H1 (cell line): ENCODE data around the gene CDKN2B. TPM values are rescaled to one million over a fixed set of nuclear protein-coding genes. Genes with fewer than 3 reads are reported as not detected.

ENCODE experiments used
- CTCF ChIA-PET: fragments of 300-600 bp; sonication (Branson Sonifier 250); formaldehyde crosslinking; loops from one replicate; lab custom pipeline; 2021; ENCODE audit not compliant: partially characterized antibody; lab: Charles Lee
- POLR2A ChIA-PET: fragments of 300-600 bp; sonication (Branson Sonifier 250); formaldehyde crosslinking; loops from one replicate; lab custom pipeline; 2021; ENCODE audit warnings: inconsistent platforms; ENCODE audit not compliant: partially characterized antibody; lab: Charles Lee
- DNase-seq, 2 experiments: peaks; one replicate each; pipeline versions ENCODE4 v3.0.0 to v3.0.0-alpha.2; 2010 to 2022; ENCODE audit warnings: low spot score in 2 of 2, low read depth in 1 of 2, mixed read lengths in 1 of 2
- FAIRE-seq: peaks from 2 replicates; lab custom pipeline; 2011; peaks lifted over from hg19 to GRCh38; lab: Jason Lieb, UNC
- H2AFZ ChIP-seq: 2 replicates; pipeline ENCODE4 v1.8.1; 2012; ENCODE audit warnings: low read length, inconsistent platforms
- H2AK5ac ChIP-seq: 2 replicates; pipeline ENCODE4 v1.6.1; 2013; ENCODE audit warnings: low read depth, low read length
- H2BK120ac ChIP-seq: replicated peaks from 2 replicates; pipeline ENCODE3; 2013; ENCODE audit warnings: low read depth, low read length, inconsistent platforms
- H2BK12ac ChIP-seq: 2 replicates; pipeline ENCODE4 v1.6.1; 2013; ENCODE audit warnings: low read depth, low read length
- H2BK15ac ChIP-seq: 2 replicates; pipeline ENCODE4 v1.6.1; 2013; ENCODE audit warnings: low read length
- H2BK20ac ChIP-seq: 2 replicates; pipeline ENCODE4 v1.6.1; 2013; ENCODE audit warnings: low read length
- H2BK5ac ChIP-seq: 2 replicates; pipeline ENCODE4 v1.6.1; 2013; ENCODE audit warnings: low read depth, low read length
- H3K14ac ChIP-seq: 2 replicates; pipeline ENCODE4 v1.6.1; 2013; ENCODE audit warnings: inconsistent platforms; ENCODE audit not compliant: insufficient read length
- H3K18ac ChIP-seq: 2 replicates; pipeline ENCODE4 v1.6.1; 2013; ENCODE audit warnings: low read length; ENCODE audit errors: extremely low read depth
- H3K23ac ChIP-seq: 2 replicates; pipeline ENCODE4 v1.6.1; 2013; ENCODE audit warnings: inconsistent platforms; ENCODE audit not compliant: insufficient read length
- H3K23me2 ChIP-seq: 2 replicates; pipeline ENCODE4 v1.6.1; 2013; ENCODE audit warnings: low read depth, low read length
- H3K27ac ChIP-seq: 2 replicates; pipeline ENCODE4 v1.6.1; 2011; ENCODE audit warnings: low read depth, low read length, inconsistent platforms
- H3K27me3 ChIP-seq, 4 experiments: replicated peaks in 1 of 4; 1 replicate in 1 of 4; 2 replicates in 3 of 4; pipeline versions ENCODE4 v1.6.1 to v1.8.1; 2011 to 2013; ENCODE audit warnings: low read length in 3 of 4, mild to moderate bottlenecking in 3 of 4, inconsistent platforms in 2 of 4, mixed read lengths in 2 of 4, moderate library complexity in 1 of 4; ENCODE audit not compliant: control insufficient read depth in 3 of 4, insufficient read depth in 3 of 4; ENCODE audit errors: extremely low read depth in 1 of 4
- H3K36me3 ChIP-seq, 4 experiments: 2 replicates each; pipeline versions ENCODE4 v1.6.1 to v1.8.1; 2011 to 2013; ENCODE audit warnings: mild to moderate bottlenecking in 4 of 4, low read length in 3 of 4, moderate library complexity in 2 of 4, control low read depth in 1 of 4, inconsistent platforms in 1 of 4; ENCODE audit not compliant: insufficient read depth in 4 of 4, control insufficient read depth in 2 of 4
- H3K4ac ChIP-seq: replicated peaks from 2 replicates; pipeline ENCODE3; 2013; ENCODE audit warnings: low read length, low read depth, mixed read lengths, inconsistent platforms; ENCODE audit not compliant: insufficient read length
- H3K4me1 ChIP-seq, 4 experiments: replicated peaks in 1 of 4; 1 replicate in 1 of 4; 2 replicates in 3 of 4; pipeline versions ENCODE4 v1.6.1 to v1.8.1; 2011 to 2013; ENCODE audit warnings: low read length in 3 of 4, inconsistent platforms in 2 of 4, mixed read lengths in 1 of 4; ENCODE audit not compliant: insufficient read depth in 4 of 4, control insufficient read depth in 3 of 4
- H3K4me2 ChIP-seq, 2 experiments: 2 replicates each; pipeline versions ENCODE4 v1.6.1 to v1.8.1; 2011 to 2013; ENCODE audit warnings: low read depth in 2 of 2, low read length in 2 of 2, control low read depth in 1 of 2, inconsistent platforms in 1 of 2, mild to moderate bottlenecking in 1 of 2; ENCODE audit not compliant: insufficient read depth in 1 of 2
- H3K4me3 ChIP-seq, 4 experiments: fragments of 200-600, 300-600 bp in 1 of 4; sonication (generic), shearing (Covaris generic), sonication (Bioruptor Twin) in 1 of 4; 2 replicates each; pipeline versions ENCODE4 v1.5.1 to v1.8.1; 2011 to 2016; ENCODE audit warnings: low read length in 4 of 4, low read depth in 3 of 4, control low read depth in 2 of 4, inconsistent platforms in 2 of 4, mild to moderate bottlenecking in 2 of 4, mixed read lengths in 1 of 4, moderate library complexity in 1 of 4; ENCODE audit not compliant: insufficient read depth in 2 of 4; ENCODE audit errors: extremely low read depth in 1 of 4
- H3K56ac ChIP-seq: replicated peaks from 2 replicates; pipeline ENCODE3; 2013; ENCODE audit warnings: low read depth, mild to moderate bottlenecking, mixed read lengths, low read length, inconsistent platforms; ENCODE audit not compliant: insufficient read length
- H3K79me1 ChIP-seq: 2 replicates; pipeline ENCODE4 v1.6.1; 2013; ENCODE audit warnings: low read depth, low read length, control low read depth
- H3K79me2 ChIP-seq, 2 experiments: 2 replicates each; pipeline versions ENCODE4 v1.6.1 to v1.8.1; 2012 to 2013; ENCODE audit warnings: low read length in 2 of 2, mild to moderate bottlenecking in 2 of 2, inconsistent platforms in 1 of 2; ENCODE audit not compliant: insufficient read depth in 2 of 2, control insufficient read depth in 1 of 2
- H3K9ac ChIP-seq, 4 experiments: replicated peaks in 1 of 4; 1 replicate in 1 of 4; 2 replicates in 3 of 4; pipeline versions ENCODE4 v1.6.1 to v1.8.1; 2011 to 2013; ENCODE audit warnings: low read depth in 3 of 4, low read length in 3 of 4, control low read depth in 2 of 4, mild to moderate bottlenecking in 2 of 4, moderate library complexity in 2 of 4, inconsistent platforms in 1 of 4; ENCODE audit errors: extremely low read depth in 1 of 4
- H3K9me3 ChIP-seq, 2 experiments: 2 replicates each; pipeline versions ENCODE4 v1.6.1 to v1.8.1; 2012 to 2013; ENCODE audit warnings: mild to moderate bottlenecking in 2 of 2, moderate library complexity in 2 of 2, control low read depth in 1 of 2, inconsistent platforms in 1 of 2, low read depth in 1 of 2, low read length in 1 of 2, mixed read lengths in 1 of 2; ENCODE audit not compliant: insufficient read depth in 2 of 2
- H4K20me1 ChIP-seq, 2 experiments: replicated peaks in 1 of 2; 2 replicates each; pipeline versions ENCODE3 to v1.8.1; 2011 to 2013; ENCODE audit warnings: inconsistent platforms in 2 of 2, low read length in 2 of 2, mild to moderate bottlenecking in 1 of 2; ENCODE audit not compliant: insufficient read depth in 2 of 2, control insufficient read depth in 1 of 2
- H4K5ac ChIP-seq: 2 replicates; pipeline ENCODE4 v1.6.1; 2013; ENCODE audit warnings: low read length, low read depth, mixed read lengths, inconsistent platforms; ENCODE audit not compliant: insufficient read length
- H4K8ac ChIP-seq: 2 replicates; pipeline ENCODE4 v1.8.0; 2013; ENCODE audit warnings: mild to moderate bottlenecking, moderate library complexity, low read length, inconsistent platforms; ENCODE audit not compliant: insufficient read depth; ENCODE audit errors: extremely low read depth
- H4K91ac ChIP-seq: replicated peaks from 2 replicates; pipeline ENCODE3; 2013; ENCODE audit warnings: low read length, mixed read lengths, inconsistent platforms; ENCODE audit not compliant: insufficient read length
- CHD2 ChIP-seq: IDR thresholded peaks from 2 replicates; pipeline ENCODE4 v1.6.1; 2012; ENCODE audit warnings: low read length, improper control_type of control experiment
- GABPA ChIP-seq: IDR thresholded peaks from 2 replicates; pipeline ENCODE4 v1.6.1; 2011; ENCODE audit warnings: mild to moderate bottlenecking, low read length, moderate library complexity, borderline replicate concordance; ENCODE audit not compliant: insufficient read depth
- KDM4A ChIP-seq: IDR thresholded peaks from one replicate; pipeline ENCODE4 v1.7.1; 2012; ENCODE audit warnings: low read depth, mild to moderate bottlenecking, moderate library complexity, low read length, inconsistent platforms; ENCODE audit not compliant: severe bottlenecking
- POLR2A ChIP-seq, 2 experiments: IDR thresholded peaks; 1 replicate in 1 of 2; 2 replicates in 1 of 2; pipeline ENCODE4 v1.6.1; 2011; ENCODE audit warnings: low read depth in 2 of 2, low read length in 2 of 2, mild to moderate bottlenecking in 2 of 2; ENCODE audit errors: control extremely low read depth in 1 of 2
- SP4 ChIP-seq: IDR thresholded peaks from 2 replicates; pipeline ENCODE4 v1.6.1; 2012; ENCODE audit warnings: low read length, inconsistent platforms
- SUZ12 ChIP-seq: fragments of 200-600 bp; sonication (generic); IDR thresholded peaks from 2 replicates; pipeline ENCODE4 v1.6.1; 2012; ENCODE audit warnings: mild to moderate bottlenecking, inconsistent platforms, low read length, moderate library complexity, mixed read lengths
- WGBS, 2 experiments: shearing (Covaris generic) in 1 of 2; methylation state at CpG; one replicate each; pipeline versions ENCODE4 v1.1.6 to v1.1.7; 2013 to 2015; ENCODE audit warnings: low lambda C conversion rate in 2 of 2, mixed read lengths in 2 of 2, inconsistent platforms in 1 of 2, low coverage in 1 of 2, missing lambda C conversion rate in 1 of 2; ENCODE audit not compliant: insufficient replicate concordance in 2 of 2, insufficient coverage in 1 of 2, insufficient read length in 1 of 2; ENCODE audit errors: extremely low coverage in 1 of 2, missing lambda C conversion rate in 1 of 2; 5-methylcytosine and 5-hydroxymethylcytosine counted together
- polyA plus RNA-seq, 7 experiments: library from polyadenylated mRNA; depleted of rRNA in 3 of 7; stranded (reverse) in 5 of 7; unstranded in 2 of 7; fragments of >200 nt in 5 of 7; fragments of 200-250 nt in 2 of 7; gene quantifications; 1 replicate in 5 of 7; 2 replicates in 1 of 7; 4 replicates in 1 of 7; pipeline versions ENCODE4 v1.2.1 to v1.2.3, GENCODE V29; 2011 to 2013; ENCODE audit warnings: missing spikeins in 2 of 7, mixed read lengths in 2 of 7
- total RNA-seq: library from RNA; stranded (reverse); fragmentation: NEBNext Ultra II Directional; extraction: Animal tissue kit (Norgen Biotek cat#: 25700); gene quantifications from 2 replicates; pipeline ENCODE4 v1.2.1, GENCODE V29; 2021
- TF ChIP-seq, protein P1 (sequence below), 3 experiments: IDR thresholded peaks; 1 replicate in 2 of 3; 2 replicates in 1 of 3; pipeline versions ENCODE4 v1.5.1 to v1.6.1; 2011; ENCODE audit warnings: low read length in 3 of 3, mild to moderate bottlenecking in 3 of 3, inconsistent platforms in 2 of 3, low read depth in 1 of 3, moderate library complexity in 1 of 3; ENCODE audit not compliant: insufficient read depth in 1 of 3; ENCODE audit errors: control extremely low read depth in 1 of 3
- TF ChIP-seq, protein P2 (sequence below): IDR thresholded peaks from 2 replicates; pipeline ENCODE4 v1.6.1; 2012; ENCODE audit warnings: low read length, inconsistent platforms

CDKN2B gene
- total and polyA plus RNA-seq, 2 of the 8 experiments (the other 6 are each of a cell fraction or from before 2014, with no cell fraction given) = 0.20 to 0.88 TPM

DNA sequence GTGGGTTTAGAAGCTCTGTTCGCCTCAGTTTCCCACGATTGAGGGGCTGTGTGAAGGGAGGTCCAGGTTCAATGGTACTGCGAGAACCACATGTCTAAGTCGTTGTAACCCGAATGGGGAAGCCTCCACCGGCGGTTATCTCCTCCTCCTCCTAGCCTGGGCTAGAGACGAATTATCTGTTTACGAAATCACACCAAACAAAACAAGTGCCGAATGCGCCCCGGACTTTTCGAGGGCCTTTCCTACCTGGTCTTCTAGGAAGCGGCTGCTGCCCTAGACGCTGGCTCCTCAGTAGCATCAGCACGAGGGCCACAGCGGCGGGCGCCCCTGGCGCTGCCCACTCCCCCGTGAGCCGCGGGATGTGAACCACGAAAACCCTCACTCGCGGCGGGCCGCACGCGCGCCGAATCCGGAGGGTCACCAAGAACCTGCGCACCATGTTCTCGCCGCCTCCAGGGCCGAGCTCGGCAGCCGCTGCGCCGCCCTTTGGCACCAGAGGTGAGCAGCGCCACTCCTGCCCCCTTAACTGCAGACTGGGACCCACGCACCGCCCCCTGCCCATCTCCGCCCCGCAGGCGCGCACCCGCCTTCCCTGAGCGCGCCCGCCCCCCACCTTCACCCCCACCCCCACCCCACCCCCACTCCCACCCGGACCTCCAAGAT is 15.1 kb downstream of the CDKN2B start, which contains the start of gene CDKN2A:
Gene CDKN2A (minus strand): TSS at position 500 of the 663 bp plus-strand sequence.
- Histone ChIP-seq H3K56ac (no peak within 1 kb of the TSS), H2AFZ (no peak within 1 kb of the TSS), H3K9ac (no peak within 1 kb of the TSS), H3K27ac (no peak within 1 kb of the TSS), H3K4me1 (peaks cover 6 to 30% (median 13%) of the 10 kb centered on the region in 4 experiments; a peak in 6 of 7 replicates), H2AK5ac (no peak within 1 kb of the TSS), H3K14ac (no peak within 1 kb of the TSS), H2BK15ac (no peak within 1 kb of the TSS), H3K79me1 (no peaks in the 10 kb centered on the region), H2BK20ac (no peak within 1 kb of the TSS), H3K79me2 (no peaks in the 10 kb centered on the region), H4K20me1 (peaks cover 0 to 13% of the 10 kb centered on the region in 2 experiments), H2BK12ac (peak within 1 kb of the TSS; percentile 62; the same call in 1 of the 2 replicates), H4K5ac (no peak within 1 kb of the TSS), H3K36me3 (no peaks in the 10 kb centered on the region), H4K8ac (no peak within 1 kb of the TSS), H2BK5ac (no peak within 1 kb of the TSS), H3K23ac (no peak within 1 kb of the TSS), H3K4me3 (peak within 1 kb of the TSS; percentile 47 to 80 (median 75)), H3K4me2 (peak within 1 kb of the TSS; percentile 86 to 95), H3K27me3 (peaks cover 38 to 85% (median 66%) of the 10 kb centered on the region in 4 experiments), H3K4ac (no peak within 1 kb of the TSS), H4K91ac (no peak within 1 kb of the TSS), H3K9me3 (no peaks in the 10 kb centered on the region), H3K23me2 (peaks cover 26% of the 10 kb centered on the region), H3K18ac (no peak within 1 kb of the TSS; the same call in 1 of the 2 replicates), H2BK120ac (no peak within 1 kb of the TSS)
- 2% methylated on average over 29 of the region's 53 CpGs; no CpG with 5 or more reads in 1 of the 2 experiments for WGBS, 2 experiments
- POLR2A ChIA-PET = interaction anchor here (1.9 to 2.1 kb wide), 2 partner anchors 14 to 25 kb away, joined by 5 to 10 read pairs; partner anchors contain the start of gene CDKN2B
- peak in 1 of 2 experiments; percentile 72 for DNase-seq
- CTCF ChIA-PET = interaction anchor here (0.6 to 6.5 kb wide), 7 partner anchors 13 to 181 kb away, joined by 3 to 46 read pairs (median 4); partner anchors contain the start of gene CDKN2B
- FAIRE-seq = no peak
- TF ChIP-seq CHD2 (no peak), SP4 (no peak), SUZ12 (peak; percentile 89), POLR2A (IDR thresholded peaks at IDR 0.05; ENCODE audit: control extremely low read depth in 1 of 2, low read depth in 2 of 2, low read length in 2 of 2) (no peak), GABPA (0 out of 2 replicates have a peak, but pooled peaks have one; percentile 25), KDM4A (peak; percentile 69)
- TF ChIP-seq, protein P1, sequence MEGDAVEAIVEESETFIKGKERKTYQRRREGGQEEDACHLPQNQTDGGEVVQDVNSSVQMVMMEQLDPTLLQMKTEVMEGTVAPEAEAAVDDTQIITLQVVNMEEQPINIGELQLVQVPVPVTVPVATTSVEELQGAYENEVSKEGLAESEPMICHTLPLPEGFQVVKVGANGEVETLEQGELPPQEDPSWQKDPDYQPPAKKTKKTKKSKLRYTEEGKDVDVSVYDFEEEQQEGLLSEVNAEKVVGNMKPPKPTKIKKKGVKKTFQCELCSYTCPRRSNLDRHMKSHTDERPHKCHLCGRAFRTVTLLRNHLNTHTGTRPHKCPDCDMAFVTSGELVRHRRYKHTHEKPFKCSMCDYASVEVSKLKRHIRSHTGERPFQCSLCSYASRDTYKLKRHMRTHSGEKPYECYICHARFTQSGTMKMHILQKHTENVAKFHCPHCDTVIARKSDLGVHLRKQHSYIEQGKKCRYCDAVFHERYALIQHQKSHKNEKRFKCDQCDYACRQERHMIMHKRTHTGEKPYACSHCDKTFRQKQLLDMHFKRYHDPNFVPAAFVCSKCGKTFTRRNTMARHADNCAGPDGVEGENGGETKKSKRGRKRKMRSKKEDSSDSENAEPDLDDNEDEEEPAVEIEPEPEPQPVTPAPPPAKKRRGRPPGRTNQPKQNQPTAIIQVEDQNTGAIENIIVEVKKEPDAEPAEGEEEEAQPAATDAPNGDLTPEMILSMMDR (IDR thresholded peaks at IDR 0.05; ENCODE audit: control extremely low read depth in 1 of 3, insufficient read depth in 1 of 3, low read depth in 1 of 3, low read length in 3 of 3) = peak in 1 of 3 experiments; percentile 4; a peak in 1 of 4 replicates
- TF ChIP-seq, protein P2, sequence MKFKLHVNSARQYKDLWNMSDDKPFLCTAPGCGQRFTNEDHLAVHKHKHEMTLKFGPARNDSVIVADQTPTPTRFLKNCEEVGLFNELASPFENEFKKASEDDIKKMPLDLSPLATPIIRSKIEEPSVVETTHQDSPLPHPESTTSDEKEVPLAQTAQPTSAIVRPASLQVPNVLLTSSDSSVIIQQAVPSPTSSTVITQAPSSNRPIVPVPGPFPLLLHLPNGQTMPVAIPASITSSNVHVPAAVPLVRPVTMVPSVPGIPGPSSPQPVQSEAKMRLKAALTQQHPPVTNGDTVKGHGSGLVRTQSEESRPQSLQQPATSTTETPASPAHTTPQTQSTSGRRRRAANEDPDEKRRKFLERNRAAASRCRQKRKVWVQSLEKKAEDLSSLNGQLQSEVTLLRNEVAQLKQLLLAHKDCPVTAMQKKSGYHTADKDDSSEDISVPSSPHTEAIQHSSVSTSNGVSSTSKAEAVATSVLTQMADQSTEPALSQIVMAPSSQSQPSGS = no peak
